ENCODE results near the gene STMN1. TPM values are rescaled to one million over a fixed set of nuclear protein-coding genes. Genes with fewer than 3 reads are reported as not detected.
A peak's percentile ranks its signal among the peaks of the same experiment; 100 is the strongest.

The STMN1 gene
- total RNA-seq, 1 donor from 2014 or later: 519 TPM

GRCh38 chr1:25917996-25918395 lies 11.8 kb upstream of the STMN1 start:
- Histone ChIP-seq H2AFZ (replicated peaks) (peak overlapping the region; percentile 54), H3K27ac (no peak overlapping the region)
- no peak overlapping the region for H3K27ac Mint-ChIP-seq

DNA sequence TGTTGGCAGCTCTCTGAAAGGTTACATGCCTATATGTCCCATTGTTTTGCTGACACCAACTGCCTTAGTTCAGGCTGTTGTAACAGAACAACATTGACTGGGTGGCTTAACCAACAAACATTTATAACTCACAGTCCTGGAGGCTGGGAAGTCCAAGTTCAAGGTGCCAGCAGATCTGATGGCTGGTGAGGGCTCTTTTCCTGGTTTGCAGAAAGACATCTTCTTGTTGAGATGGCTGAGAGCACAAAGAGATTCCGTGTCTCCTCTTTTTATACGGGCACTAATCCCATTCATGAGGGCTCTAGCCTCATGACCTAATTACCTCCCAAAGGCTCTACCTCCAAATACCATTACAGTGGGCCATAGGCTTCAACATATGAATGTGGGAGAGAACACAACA lies 10.2 kb upstream of the STMN1 start:
- H3K36me3 Mint-ChIP-seq: no peaks in the 10 kb centered on the region
- peaks cover 2% of the 10 kb centered on the region for H3K27me3 Mint-ChIP-seq (ENCODE audit: insufficient read depth, low read depth)
- H3K9me3 Mint-ChIP-seq: no peaks in the 10 kb centered on the region
- TF ChIP-seq EZH2 (IDR thresholded peaks at IDR 0.05) (no peak), CTCF (IDR thresholded peaks at IDR 0.05) (no peak), EZH2phosphoT487 (IDR thresholded peaks at IDR 0.05) (no peak)
- peaks cover 2% of the 10 kb centered on the region for H3K27me3 ChIP-seq
- no peak overlapping the region for H3K4me2 ChIP-seq
- no peaks in the 10 kb centered on the region for H3K36me3 ChIP-seq
- no peak overlapping the region for H2AFZ ChIP-seq (replicated peaks)
- H3K4me3 Mint-ChIP-seq: no peak overlapping the region
- no peaks in the 10 kb centered on the region for H3K9me3 ChIP-seq (ENCODE audit: low read depth)
- DNase-seq (ENCODE audit: low spot score): no peak
- no peaks in the 10 kb centered on the region for H4K20me1 ChIP-seq (ENCODE audit: low read depth)
- no peaks in the 10 kb centered on the region for H3K4me1 ChIP-seq
- no peak overlapping the region for H3K27ac Mint-ChIP-seq
- no peak overlapping the region for H3K9ac ChIP-seq
- H3F3A ChIP-seq (ENCODE audit: low read depth): peaks cover 1% of the 10 kb centered on the region
- H3K4me1 Mint-ChIP-seq: peaks cover 22% of the 10 kb centered on the region
- H3K27ac ChIP-seq: no peak overlapping the region
- H3K4me3 ChIP-seq: no peak overlapping the region
- no peaks in the 10 kb centered on the region for H3K79me2 ChIP-seq (ENCODE audit: low read depth)

More at GRCh38 chr1:25917996-25918395, 11.8 kb upstream of the STMN1 start:
- H3K9ac ChIP-seq: no peak overlapping the region
- H3K4me1 ChIP-seq: peaks cover 6% of the 10 kb centered on the region
- H3K27me3 ChIP-seq: peaks cover 17% of the 10 kb centered on the region
- H3K4me1 Mint-ChIP-seq: peaks cover 33% of the 10 kb centered on the region
- H4K20me1 ChIP-seq (ENCODE audit: low read depth): no peaks in the 10 kb centered on the region
- no peak overlapping the region for H3K4me3 ChIP-seq
- no peak for TF ChIP-seq CTCF (IDR thresholded peaks at IDR 0.05)
- no peak for TF ChIP-seq EZH2 (IDR thresholded peaks at IDR 0.05)
- no peak for TF ChIP-seq EZH2phosphoT487 (IDR thresholded peaks at IDR 0.05)
- H3F3A ChIP-seq (ENCODE audit: low read depth): peaks cover 16% of the 10 kb centered on the region
- no peak overlapping the region for H3K4me2 ChIP-seq
- no peaks in the 10 kb centered on the region for H3K79me2 ChIP-seq (ENCODE audit: low read depth)
- H3K4me3 Mint-ChIP-seq: no peak overlapping the region
- peaks cover 4% of the 10 kb centered on the region for H3K27me3 Mint-ChIP-seq (ENCODE audit: insufficient read depth, low read depth)
- H3K9me3 Mint-ChIP-seq: no peaks in the 10 kb centered on the region
- H3K9me3 ChIP-seq (ENCODE audit: low read depth): no peaks in the 10 kb centered on the region
- H3K36me3 ChIP-seq: no peaks in the 10 kb centered on the region
- no peak for DNase-seq (ENCODE audit: low spot score)
- no peaks in the 10 kb centered on the region for H3K36me3 Mint-ChIP-seq

GRCh38 chr1:25914074-25914995 lies 8.1 kb upstream of the STMN1 start:
- Histone ChIP-seq H3K27ac (no peak overlapping the region), H3K36me3 (no peaks in the 10 kb centered on the region), H3K27me3 (no peaks in the 10 kb centered on the region), H3K4me2 (no peak overlapping the region), H4K20me1 (ENCODE audit: low read depth) (no peaks in the 10 kb centered on the region), H3F3A (ENCODE audit: low read depth) (no peaks in the 10 kb centered on the region), H3K9ac (no peak overlapping the region), H3K4me3 (no peak overlapping the region), H3K9me3 (ENCODE audit: low read depth) (no peaks in the 10 kb centered on the region), H3K79me2 (ENCODE audit: low read depth) (no peaks in the 10 kb centered on the region), H2AFZ (replicated peaks) (no peak overlapping the region), H3K4me1 (no peaks in the 10 kb centered on the region)
- TF ChIP-seq EZH2phosphoT487 (IDR thresholded peaks at IDR 0.05): no peak
- TF ChIP-seq CTCF (IDR thresholded peaks at IDR 0.05): no peak
- no peak for TF ChIP-seq EZH2 (IDR thresholded peaks at IDR 0.05)
- Mint-ChIP-seq H3K9me3 (peaks cover 5% of the 10 kb centered on the region), H3K27me3 (ENCODE audit: insufficient read depth, low read depth) (peaks cover 4% of the 10 kb centered on the region), H3K27ac (no peak overlapping the region), H3K4me3 (no peak overlapping the region), H3K4me1 (peaks cover 12% of the 10 kb centered on the region), H3K36me3 (peaks cover 1% of the 10 kb centered on the region)
- DNase-seq (ENCODE audit: low spot score): no peak

All from neural progenitor cell (in vitro differentiated cells).